HG03066 (cell line): ENCODE data around the gene HSH2D.

Source experiments
- ATAC-seq: cut with Tn5 transposase; IDR thresholded peaks from one replicate; pipeline ENCODE4 v1.9.1; 2021; ENCODE audit warnings: low read depth; ENCODE audit not compliant: unreplicated experiment

Gene HSH2D

DNA sequence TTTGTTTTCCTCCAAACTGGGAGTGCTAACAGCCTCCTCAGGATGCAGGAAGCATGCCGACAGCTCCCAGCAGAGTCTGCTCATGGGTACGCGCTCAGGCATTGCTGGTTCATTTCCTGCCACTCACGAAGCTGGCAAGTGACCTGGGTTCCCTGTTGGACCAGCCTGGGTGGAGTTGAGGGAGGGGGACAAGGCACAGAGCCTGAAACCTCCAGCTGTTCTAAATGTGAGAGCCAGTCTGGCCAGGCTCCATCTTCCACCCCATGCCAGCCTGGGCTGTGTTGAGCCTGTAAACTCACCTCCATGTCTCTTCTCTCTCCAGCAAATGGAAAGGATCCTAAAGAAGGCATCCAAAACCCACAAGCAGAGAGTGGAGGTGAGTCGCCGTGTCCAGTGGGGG is 46.7 kb downstream of the HSH2D start:
- ATAC-seq: no peak

DNA sequence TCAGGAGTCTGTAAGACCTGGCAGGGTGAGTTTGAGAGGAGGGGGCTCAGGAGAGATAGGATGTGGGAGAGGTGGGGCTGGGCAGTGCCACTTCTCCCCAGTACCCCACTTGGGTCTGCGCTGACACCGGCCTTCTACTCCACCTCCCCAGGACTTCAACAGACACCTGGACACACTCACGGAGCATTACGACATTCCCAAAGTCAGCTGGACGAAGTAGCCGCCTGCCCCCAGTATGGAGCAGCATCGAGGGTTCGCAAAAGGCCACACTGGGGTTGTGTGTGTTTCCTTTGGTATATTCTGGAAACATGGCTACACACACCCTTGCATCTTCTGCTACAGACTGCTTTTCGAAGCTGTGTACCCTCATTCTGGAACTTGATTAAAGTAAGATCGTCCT is 47.3 kb downstream of the HSH2D start:
- ATAC-seq: no peak

DNA sequence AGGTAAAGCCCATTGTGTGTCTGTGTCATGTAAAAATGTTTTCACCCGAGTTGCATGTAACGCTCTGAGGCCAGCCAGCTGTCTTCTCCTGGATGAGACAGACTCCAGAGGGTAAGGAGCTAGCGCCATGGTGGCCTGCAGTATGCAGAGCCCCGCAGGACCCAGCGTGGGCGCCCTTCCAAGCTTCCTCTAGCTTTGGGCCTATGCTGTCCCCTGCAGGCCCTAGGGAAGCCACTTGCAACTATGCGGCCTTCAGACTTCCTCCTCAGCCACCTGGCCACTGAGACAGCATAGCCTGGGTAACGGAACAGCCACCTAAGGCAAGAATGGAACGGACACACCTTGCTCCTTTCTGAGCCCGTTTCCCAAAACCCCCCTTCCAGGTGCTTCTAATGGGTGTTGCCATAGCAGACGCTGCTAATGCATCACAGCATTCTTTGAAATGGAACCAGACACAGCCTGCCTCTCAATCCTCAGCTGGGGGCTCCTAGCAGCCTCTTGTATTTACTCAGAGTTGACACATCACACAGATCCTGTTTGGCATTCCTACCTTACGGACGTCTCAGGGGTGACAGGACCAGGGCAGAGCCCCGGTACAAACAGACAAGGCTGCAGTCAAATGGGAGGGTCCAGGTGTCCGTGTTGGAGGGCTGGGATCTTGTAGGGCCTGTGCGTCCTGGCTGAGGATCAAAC is 47.9 kb downstream of the HSH2D start:
- no peak for ATAC-seq

DNA sequence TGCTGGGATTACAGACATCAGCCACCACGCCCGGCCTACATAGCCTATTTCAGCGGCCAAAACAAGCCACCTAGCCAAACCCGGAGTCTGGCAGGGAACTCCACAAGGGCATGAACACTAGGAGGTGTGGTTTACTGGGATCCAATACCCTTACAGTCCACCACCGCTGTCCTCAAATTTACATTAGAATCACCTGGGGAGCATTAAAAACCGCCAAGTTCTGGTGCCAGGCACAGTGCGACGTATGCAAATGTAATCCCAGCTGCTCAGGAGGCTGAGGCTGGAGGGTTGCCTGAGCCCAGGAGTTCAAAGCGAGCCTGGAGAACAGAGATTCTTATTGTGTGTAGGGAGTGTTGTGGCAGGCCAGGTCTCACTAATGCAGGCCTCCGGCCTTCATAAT is 50.0 kb downstream of the HSH2D start:
- no peak for ATAC-seq

DNA sequence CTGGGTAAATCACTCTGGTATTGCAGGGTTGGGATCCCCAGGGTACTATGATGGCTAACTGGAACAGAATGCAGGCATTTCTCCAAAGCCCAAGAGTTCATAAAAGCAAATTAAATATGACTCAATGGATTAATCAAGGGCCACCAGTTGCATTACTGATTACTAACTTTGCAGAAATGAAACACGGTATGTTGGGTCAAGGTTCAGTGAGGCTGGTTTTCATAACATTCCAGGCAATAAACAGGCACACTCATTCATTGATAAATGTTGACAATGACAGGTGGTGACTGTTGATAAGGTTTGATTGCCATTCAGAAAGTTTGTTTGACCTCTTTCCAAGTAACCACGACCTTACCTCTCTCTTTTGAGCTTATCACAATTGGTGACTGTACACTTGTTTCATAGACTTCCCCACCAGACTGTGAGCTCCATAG is 53.7 kb downstream of the HSH2D start:
- no peak for ATAC-seq

DNA sequence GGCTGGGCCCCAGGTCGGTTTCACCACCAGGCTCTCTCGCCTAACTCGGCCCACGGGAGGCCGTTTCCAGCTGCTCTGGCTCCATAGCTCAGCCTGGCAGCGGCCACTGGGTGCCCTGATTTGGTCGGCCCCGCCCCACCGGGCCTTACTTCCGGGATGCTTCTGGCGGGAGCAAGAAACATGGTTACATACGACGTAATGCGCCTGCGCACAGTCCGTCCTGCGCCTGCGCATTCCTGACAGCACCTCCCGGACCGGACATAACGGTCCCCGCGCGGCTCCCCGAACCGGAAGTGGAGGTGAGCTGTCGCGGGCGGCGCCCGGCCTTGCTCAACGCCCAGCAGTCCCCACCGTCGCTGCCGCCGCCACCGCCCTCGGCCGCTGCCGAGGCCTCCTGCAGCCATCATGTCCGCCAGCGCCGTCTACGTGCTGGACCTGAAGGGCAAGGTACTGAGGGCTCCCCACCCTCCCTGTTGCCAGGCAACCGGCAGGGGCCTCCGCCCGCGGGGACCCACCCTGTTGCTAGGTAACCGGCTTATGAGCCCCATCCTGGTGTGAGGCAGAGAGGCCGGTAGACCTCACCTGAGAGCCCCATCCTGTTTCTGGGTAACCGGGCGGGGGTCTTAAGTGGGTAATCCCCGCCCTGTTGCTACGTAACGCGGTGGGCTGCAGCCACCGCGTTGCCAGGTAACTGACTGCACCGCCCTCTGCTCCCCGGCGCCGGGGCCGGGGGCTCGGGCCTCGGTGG is 54.3 kb downstream of the HSH2D start, which contains the start of gene AP1M1:
Gene AP1M1, plus strand, starts transcription at position 290 of the 748 bp plus-strand sequence. Its CDS starts 116 bp downstream, at position 406.
- peak; percentile 87 for ATAC-seq

DNA sequence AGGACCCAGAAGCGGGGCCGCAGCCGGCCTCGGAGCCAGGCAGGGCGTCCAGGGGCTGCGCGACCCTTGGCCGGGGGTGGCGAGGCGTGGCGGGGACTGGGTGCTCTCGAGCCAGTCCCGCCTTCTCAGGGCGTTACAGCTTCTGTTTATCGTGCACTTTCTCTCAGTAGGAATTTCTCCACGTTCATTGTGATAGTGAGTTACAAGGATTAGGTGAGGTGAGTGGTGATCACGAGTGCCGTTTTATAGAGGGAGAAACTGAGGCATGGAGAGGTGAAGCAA is 54.8 kb downstream of the HSH2D start:
- ATAC-seq: no peak

DNA sequence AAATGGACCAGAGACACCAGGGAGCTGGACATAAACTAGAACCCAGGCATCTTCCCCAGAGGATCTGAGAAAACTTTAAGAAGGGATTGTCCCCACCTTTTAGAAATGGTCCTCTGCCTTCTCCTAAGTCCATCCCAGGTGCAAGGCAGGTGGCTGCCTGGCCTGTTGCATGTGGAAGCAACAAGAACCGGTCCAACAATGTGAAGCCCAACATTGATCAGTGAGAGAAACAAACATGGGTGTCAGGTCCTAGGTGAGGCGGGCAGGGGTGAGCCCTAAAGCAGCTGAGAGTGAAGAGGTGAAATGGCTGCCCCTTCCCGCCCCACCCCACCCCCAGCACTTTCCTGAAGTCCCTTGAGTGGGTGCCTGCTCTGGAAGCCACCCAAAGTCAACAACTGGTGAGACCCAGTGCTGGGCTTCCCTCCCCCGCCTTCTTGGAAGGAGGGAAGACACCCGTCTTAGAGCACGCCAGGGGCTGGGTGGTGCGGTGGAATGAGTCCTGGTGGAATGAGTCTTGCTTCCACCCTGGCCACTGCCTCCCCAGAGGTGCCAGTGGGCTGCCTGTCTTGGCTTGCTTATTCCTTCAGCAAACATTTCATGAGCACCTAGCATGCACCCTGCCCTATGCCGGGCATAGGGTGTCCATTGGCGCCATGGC is 55.9 kb downstream of the HSH2D start:
- no peak for ATAC-seq

DNA sequence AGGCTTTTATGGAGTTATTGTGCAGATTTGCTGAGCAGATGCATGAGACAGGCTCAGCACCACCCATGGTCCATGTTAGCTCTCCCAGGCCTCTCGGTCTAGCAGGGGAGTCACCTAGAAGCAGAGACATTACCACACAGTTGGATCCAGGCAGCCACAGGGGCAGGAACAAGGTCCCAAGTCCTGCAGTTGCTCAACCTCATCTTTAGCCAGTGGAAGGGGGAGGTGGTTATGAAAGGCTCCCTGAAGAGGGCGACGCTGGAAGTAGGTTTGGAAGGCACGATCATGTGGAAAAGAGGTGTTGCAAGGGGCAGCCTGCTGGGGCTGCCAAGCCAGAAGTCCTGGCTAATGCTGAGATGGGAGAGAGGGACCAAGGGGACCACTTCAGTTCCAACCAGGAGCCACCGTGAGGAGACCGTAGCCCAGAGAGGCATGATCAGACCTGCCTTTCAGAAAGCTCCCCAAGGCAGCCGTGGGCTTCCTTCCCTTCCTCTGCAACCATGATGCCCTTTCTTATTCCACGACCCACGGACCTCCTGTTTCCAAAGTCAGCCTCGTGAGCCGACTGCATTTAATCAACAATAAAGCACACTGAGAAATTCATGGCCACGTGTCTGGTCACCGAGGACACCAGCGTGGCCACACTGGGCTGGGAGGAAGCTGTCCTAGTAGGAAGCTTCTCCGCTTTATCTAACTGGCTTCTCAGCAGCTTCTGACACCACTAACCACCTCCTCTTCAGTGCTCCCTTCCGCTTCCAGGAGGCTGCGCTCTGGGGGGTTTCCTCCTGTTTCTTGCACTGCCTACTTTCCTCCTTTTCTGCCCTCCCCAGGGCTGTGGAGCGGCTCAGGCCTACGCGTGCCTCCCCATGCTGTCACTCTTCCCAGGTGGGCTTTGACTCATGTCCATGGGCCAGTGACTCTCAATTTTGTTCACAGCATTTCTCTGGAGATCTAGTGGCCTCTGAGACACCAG is 56.8 kb downstream of the HSH2D start:
- ATAC-seq: no peak

DNA sequence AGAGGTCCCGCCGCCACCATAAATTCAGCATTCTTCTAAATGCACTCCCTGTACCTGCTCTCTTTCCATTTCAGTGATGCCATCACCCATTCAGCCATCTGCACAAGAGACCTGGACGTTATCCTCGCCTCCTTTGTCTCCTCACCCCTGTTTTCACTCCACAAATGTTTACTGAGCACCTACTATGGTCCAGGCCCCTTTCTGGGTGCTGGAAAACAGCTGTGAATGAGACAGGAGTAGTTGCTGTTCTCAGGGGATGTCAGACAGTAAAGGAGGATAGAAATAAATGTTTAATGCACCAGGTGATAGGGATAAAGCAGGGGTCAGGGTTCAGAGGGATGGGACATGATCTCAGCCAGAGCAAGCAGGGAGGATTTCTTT is 57.5 kb downstream of the HSH2D start:
- ATAC-seq: no peak

DNA sequence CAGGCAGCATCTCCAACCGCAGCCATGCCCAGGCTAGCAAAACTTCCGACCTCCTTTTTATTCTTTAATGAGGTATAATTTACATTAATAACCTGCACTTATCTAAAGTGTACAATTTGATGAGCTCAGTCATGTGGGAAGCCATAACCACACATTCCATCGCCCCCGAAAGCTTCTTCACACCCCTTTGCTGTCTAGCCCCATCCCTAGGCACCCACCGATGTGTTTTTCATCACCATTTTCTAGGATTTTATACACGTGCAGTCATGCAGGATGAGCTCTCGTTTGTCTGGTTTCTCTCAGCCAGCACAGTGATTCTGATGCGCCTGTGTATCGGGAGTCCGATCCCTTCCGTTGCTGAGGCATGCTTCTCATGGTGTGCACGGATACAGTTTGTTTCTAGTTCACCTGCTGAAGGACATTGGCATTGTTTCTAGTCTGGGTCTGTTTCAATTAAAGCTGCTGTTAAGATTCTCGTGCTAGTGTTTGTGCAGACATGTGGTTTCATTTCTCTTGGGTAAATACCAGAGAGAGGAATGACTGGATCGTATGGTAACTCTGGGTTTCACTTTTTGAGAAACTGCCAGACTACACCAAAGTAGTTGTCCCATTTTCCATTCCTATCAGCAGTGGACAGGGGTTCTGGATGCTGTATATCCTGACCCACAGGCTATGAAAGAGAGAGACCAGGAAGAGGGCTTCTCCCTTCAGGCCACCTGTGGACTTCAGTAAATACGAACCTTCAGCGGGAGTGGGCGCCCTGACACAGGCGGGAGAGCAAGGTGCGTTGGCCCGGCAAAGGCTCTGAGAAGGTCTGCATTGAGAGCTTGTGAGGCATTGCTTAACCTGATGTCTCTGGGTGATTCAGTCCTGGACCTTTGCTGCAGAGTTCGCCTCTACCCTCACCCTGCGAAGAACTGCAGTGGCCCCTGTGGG is 59.1 kb downstream of the HSH2D start:
- ATAC-seq: no peak

DNA sequence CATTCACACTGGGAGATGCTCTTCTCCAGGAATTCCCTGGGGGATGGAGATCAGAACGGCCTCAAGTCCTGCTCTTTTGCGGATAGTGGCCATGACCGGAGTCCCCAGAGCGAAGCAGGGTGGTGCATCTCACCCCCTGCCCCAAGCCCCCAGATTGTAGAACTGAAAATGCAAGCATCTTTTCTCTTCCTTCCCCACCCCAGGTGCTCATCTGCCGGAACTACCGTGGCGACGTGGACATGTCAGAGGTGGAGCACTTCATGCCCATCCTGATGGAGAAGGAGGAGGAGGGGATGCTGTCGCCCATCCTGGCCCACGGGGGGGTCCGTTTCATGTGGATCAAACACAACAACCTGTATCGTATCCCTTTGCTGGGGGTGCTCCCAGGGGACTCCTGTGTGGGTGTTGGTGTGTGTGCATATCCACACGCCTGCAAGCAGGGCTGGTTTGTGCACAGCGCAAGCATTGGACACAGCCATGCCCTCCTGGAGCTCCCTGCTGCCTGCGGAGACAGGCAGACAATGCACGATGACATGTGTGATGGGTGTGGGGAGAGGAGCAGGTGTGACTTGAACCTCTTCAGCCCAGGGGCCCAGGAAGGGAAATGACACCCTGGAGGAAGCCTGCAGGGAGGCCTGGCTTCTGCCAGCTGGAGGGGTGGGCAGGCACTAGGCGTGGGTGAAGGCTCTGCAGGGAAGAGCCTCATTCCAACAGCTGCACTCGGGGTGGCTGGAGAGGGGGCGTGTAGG is 59.9 kb downstream of the HSH2D start:
- ATAC-seq: no peak

DNA sequence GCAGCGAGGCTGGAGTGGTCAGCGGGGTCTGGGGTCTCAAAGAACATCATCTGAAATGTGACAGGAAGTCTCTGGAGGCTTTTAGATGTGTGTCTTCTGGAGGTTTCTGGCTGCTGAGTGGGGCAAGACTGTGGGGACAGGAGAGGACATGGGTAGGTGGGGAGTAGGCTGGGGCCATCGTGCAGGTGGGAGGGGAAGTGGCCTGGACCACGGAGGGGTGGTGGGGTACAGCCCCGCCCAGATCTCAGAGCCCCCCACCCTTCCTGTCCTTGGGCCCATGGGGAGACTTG is 60.5 kb downstream of the HSH2D start:
- no peak for ATAC-seq

DNA sequence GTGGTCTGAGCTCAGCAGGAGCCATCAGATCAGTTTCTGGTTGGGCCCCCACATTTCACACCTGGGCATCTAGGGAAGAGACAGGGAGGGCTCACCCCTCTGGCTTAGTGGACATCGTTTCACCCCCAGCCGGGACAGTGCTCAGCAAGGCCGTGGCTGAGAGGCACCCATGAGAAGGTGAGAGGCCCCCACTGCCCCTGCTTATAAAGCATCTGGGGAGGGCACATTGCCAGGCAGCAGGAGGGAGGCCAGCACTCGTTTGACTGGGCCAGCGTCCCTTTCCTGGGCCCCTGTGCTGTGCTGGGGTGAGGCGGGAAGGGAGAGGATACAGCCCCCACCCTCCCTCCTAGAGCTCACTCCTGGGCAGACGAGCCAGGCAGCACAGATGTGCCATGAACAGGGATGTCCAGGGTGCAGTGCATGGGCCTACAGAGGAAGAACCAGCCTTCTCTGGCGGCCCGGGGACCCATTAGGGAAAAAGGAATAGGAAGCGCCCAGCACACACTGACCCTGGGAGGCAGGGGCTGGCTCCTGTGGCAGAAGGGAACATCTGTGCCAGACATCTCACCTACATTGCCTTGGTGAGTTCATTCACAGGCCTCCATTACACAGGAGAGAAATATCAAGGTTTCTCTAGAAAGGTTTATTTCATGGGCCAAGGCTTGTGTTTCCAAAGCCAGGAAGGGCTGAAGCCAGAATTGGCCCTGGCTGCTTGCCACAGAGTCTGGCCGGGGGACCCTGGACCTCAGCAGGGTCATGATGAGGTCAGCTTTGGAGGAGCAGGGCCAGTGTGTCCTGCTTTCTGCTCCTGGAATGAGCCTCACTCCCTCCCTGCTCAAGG is 61.9 kb downstream of the HSH2D start:
- no peak for ATAC-seq

DNA sequence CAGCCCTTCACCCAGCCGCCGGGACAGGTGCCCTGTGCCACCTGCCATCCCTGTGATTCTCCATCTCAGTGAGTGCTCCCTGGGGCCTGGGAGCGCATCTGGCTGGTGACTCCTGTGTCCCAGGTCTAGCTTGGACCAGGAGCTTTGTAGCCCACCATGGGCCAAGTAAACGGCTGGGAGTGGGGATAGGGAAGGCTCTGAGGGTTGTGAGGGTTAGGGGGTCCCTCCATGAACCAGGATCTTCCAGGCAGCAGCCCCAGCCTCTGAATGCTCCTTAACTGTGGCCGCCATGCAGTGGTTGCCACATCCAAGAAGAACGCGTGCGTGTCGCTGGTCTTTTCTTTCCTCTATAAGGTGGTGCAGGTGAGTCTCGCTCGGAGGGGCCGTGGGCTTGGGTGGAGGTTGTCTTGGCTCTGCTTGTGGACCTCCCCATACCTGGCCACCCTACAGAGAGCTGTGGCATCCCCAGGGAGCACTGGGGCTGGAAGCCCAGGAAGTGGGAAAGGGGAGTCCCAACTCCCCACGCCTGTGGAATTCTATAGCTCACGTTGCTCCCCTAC is 62.6 kb downstream of the HSH2D start:
- no peak for ATAC-seq

DNA sequence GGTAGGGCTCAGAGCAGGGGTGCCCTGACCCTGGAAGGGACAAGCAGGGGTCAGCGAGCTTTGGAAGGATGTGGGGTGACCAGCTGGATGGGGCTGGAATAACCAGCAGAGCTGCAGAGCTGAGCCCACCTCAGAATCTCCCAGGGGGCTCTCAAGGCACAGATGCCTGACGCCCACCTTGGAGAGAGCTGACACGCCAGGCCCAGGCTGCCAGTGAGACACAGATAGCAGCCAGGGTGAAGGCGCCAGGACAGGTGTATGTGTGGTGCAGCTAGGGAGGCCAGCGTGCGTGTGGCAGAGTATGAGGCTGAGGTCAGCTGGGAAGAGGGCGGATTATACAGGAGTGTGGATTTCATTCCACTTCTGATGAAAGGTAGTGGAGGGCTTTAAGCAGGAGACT is 63.2 kb downstream of the HSH2D start:
- no peak for ATAC-seq

DNA sequence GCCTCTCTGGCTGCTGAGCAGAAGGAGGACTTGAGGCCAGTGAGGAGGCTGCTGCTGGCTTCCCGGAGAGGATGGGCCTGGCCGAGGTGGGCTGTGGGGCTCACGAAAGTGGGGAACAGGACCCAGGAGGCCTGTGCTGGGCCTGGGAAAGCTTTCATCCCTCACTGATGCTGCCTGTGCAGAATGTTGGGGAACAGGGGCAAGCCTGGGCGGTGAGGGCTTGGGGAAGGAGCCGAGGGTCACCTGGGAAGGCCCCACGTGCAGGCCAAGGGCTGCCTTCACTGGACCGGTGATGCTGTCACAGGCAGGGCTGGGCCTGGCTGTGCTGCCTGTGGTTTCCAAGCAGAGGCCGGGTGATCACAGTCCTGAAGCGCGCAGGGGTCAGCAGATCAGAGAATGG is 63.6 kb downstream of the HSH2D start:
- no peak for ATAC-seq

DNA sequence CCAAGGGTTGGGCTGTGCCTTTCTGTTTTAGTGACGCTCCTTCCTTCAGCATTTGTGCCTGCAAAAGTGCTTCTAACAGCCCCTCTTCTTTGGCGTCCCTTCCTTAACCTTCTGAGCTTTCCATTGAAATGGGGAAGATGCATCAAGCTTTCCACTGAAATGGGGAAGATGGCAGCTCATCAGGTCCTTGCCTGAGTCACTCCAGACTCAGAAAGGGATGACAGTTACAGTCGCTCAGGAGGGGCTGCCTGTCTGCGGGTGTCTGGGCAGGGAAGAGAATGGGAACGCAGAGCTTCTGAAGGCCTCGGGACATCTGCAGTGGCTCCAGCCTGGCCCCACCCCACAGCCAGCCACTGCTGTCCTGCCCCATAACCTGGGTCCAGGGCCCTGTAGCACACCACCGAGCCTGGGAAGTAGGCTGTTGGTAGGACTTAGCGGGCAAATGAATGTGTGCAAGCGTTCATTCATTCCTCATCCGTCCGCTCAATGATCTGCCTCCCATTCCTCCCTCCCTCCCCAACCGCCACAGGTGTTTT is 64.1 kb downstream of the HSH2D start:
- no peak for ATAC-seq
